ENCODE data around the gene PROSER3.

The PROSER3 gene

GRCh38 chr19:35780717-35781116 lies 22.7 kb downstream of the PROSER3 start:
- Mint-ChIP-seq H3K4me1 (ENCODE audit: low read depth) (peaks cover 15% of the 10 kb centered on the region), H3K27ac (no peak overlapping the region), H3K9me3 (no peaks in the 10 kb centered on the region), H3K36me3 (ENCODE audit: low read depth) (peaks cover 19% of the 10 kb centered on the region), H3K4me3 (no peak overlapping the region), H3K27me3 (ENCODE audit: low read depth) (no peaks in the 10 kb centered on the region)

GRCh38 chr19:35781650-35782049 lies 23.7 kb downstream of the PROSER3 start:
- no peak overlapping the region for H3K27ac Mint-ChIP-seq
- H3K4me3 Mint-ChIP-seq = no peak overlapping the region
- H3K9me3 Mint-ChIP-seq = no peaks in the 10 kb centered on the region
- no peaks in the 10 kb centered on the region for H3K27me3 Mint-ChIP-seq (ENCODE audit: low read depth)
- peaks cover 18% of the 10 kb centered on the region for H3K36me3 Mint-ChIP-seq (ENCODE audit: low read depth)
- peaks cover 8% of the 10 kb centered on the region for H3K4me1 Mint-ChIP-seq (ENCODE audit: low read depth)

- H3K27ac Mint-ChIP-seq = no peak overlapping the region
- H3K4me3 Mint-ChIP-seq = no peak overlapping the region
- peaks cover 15% of the 10 kb centered on the region for H3K36me3 Mint-ChIP-seq (ENCODE audit: low read depth)
- H3K4me1 Mint-ChIP-seq (ENCODE audit: low read depth) = peaks cover 2% of the 10 kb centered on the region
- no peaks in the 10 kb centered on the region for H3K27me3 Mint-ChIP-seq (ENCODE audit: low read depth)
- no peaks in the 10 kb centered on the region for H3K9me3 Mint-ChIP-seq
Measured at GRCh38 chr19:35782589-35782988, 24.6 kb downstream of the PROSER3 start.

- H3K36me3 Mint-ChIP-seq (ENCODE audit: low read depth) = peaks cover 15% of the 10 kb centered on the region
- H3K4me3 Mint-ChIP-seq = no peak overlapping the region
- H3K9me3 Mint-ChIP-seq = no peaks in the 10 kb centered on the region
- H3K4me1 Mint-ChIP-seq (ENCODE audit: low read depth) = peaks cover 2% of the 10 kb centered on the region
- H3K27ac Mint-ChIP-seq = no peak overlapping the region
- no peaks in the 10 kb centered on the region for H3K27me3 Mint-ChIP-seq (ENCODE audit: low read depth)
Measured at GRCh38 chr19:35783469-35784434, 25.8 kb downstream of the PROSER3 start.

GRCh38 chr19:35784503-35785338 lies 26.7 kb downstream of the PROSER3 start:
- Mint-ChIP-seq H3K27me3 (ENCODE audit: low read depth) (no peaks in the 10 kb centered on the region), H3K9me3 (no peaks in the 10 kb centered on the region), H3K27ac (no peak overlapping the region), H3K4me3 (no peak overlapping the region), H3K36me3 (ENCODE audit: low read depth) (peaks cover 15% of the 10 kb centered on the region), H3K4me1 (ENCODE audit: low read depth) (no peaks in the 10 kb centered on the region)

GRCh38 chr19:35785339-35785627 lies 27.3 kb downstream of the PROSER3 start:
- Mint-ChIP-seq H3K4me3 (no peak overlapping the region), H3K27ac (no peak overlapping the region), H3K36me3 (ENCODE audit: low read depth) (peaks cover 15% of the 10 kb centered on the region), H3K4me1 (ENCODE audit: low read depth) (no peaks in the 10 kb centered on the region), H3K9me3 (no peaks in the 10 kb centered on the region), H3K27me3 (ENCODE audit: low read depth) (no peaks in the 10 kb centered on the region)

GRCh38 chr19:35786299-35787160 lies 28.6 kb downstream of the PROSER3 start:
- H3K9me3 Mint-ChIP-seq = no peaks in the 10 kb centered on the region
- H3K4me1 Mint-ChIP-seq (ENCODE audit: low read depth) = no peaks in the 10 kb centered on the region
- no peak overlapping the region for H3K4me3 Mint-ChIP-seq
- peaks cover 10% of the 10 kb centered on the region for H3K36me3 Mint-ChIP-seq (ENCODE audit: low read depth)
- H3K27me3 Mint-ChIP-seq (ENCODE audit: low read depth) = no peaks in the 10 kb centered on the region
- H3K27ac Mint-ChIP-seq = no peak overlapping the region

GRCh38 chr19:35787227-35787799 lies 29.3 kb downstream of the PROSER3 start:
- H3K4me1 Mint-ChIP-seq (ENCODE audit: low read depth) = no peaks in the 10 kb centered on the region
- no peak overlapping the region for H3K4me3 Mint-ChIP-seq
- no peak overlapping the region for H3K27ac Mint-ChIP-seq
- no peaks in the 10 kb centered on the region for H3K9me3 Mint-ChIP-seq
- H3K36me3 Mint-ChIP-seq (ENCODE audit: low read depth) = peaks cover 10% of the 10 kb centered on the region
- no peaks in the 10 kb centered on the region for H3K27me3 Mint-ChIP-seq (ENCODE audit: low read depth)

GRCh38 chr19:35788205-35788960 lies 30.4 kb downstream of the PROSER3 start:
- no peak overlapping the region for H3K27ac Mint-ChIP-seq

GRCh38 chr19:35789195-35789977 lies 31.4 kb downstream of the PROSER3 start:
- Mint-ChIP-seq H3K27me3 (ENCODE audit: low read depth) (peaks cover 4% of the 10 kb centered on the region), H3K4me1 (ENCODE audit: low read depth) (no peaks in the 10 kb centered on the region), H3K27ac (no peak overlapping the region)

More at GRCh38 chr19:35788205-35788960, 30.4 kb downstream of the PROSER3 start:
- H3K27me3 Mint-ChIP-seq (ENCODE audit: low read depth) = no peaks in the 10 kb centered on the region
- H3K9me3 Mint-ChIP-seq = no peaks in the 10 kb centered on the region
- H3K36me3 Mint-ChIP-seq (ENCODE audit: low read depth) = peaks cover 3% of the 10 kb centered on the region
- no peak overlapping the region for H3K4me3 Mint-ChIP-seq
- no peaks in the 10 kb centered on the region for H3K4me1 Mint-ChIP-seq (ENCODE audit: low read depth)

GRCh38 chr19:35789978-35790944 lies 32.3 kb downstream of the PROSER3 start:
- Mint-ChIP-seq H3K9me3 (no peaks in the 10 kb centered on the region), H3K27ac (no peak overlapping the region), H3K4me1 (ENCODE audit: low read depth) (no peaks in the 10 kb centered on the region), H3K4me3 (no peak overlapping the region), H3K36me3 (ENCODE audit: low read depth) (peaks cover 1% of the 10 kb centered on the region), H3K27me3 (ENCODE audit: low read depth) (peaks cover 9% of the 10 kb centered on the region)

More at GRCh38 chr19:35789195-35789977, 31.4 kb downstream of the PROSER3 start:
- no peak overlapping the region for H3K4me3 Mint-ChIP-seq
- peaks cover 1% of the 10 kb centered on the region for H3K36me3 Mint-ChIP-seq (ENCODE audit: low read depth)
- H3K9me3 Mint-ChIP-seq = no peaks in the 10 kb centered on the region
